GM10266 (cell line): Measurements from ENCODE around the gene CAND2.

Source experiments
- DNase-seq: peaks from one replicate; pipeline ENCODE4 v3.0.0; 2012; ENCODE audit errors: extremely low spot score
- TF ChIP-seq, protein P1 (sequence below): IDR thresholded peaks from 2 replicates; pipeline ENCODE4 v1.5.1; 2012; ENCODE audit warnings: mild to moderate bottlenecking, low read depth; ENCODE audit not compliant: control insufficient read depth, insufficient read depth; ENCODE audit errors: missing control alignments

Gene CAND2

GRCh38 chr3:12759693-12760565 is 36.6 kb upstream of the CAND2 start:
- DNase-seq: no peak
- TF ChIP-seq, protein P1, sequence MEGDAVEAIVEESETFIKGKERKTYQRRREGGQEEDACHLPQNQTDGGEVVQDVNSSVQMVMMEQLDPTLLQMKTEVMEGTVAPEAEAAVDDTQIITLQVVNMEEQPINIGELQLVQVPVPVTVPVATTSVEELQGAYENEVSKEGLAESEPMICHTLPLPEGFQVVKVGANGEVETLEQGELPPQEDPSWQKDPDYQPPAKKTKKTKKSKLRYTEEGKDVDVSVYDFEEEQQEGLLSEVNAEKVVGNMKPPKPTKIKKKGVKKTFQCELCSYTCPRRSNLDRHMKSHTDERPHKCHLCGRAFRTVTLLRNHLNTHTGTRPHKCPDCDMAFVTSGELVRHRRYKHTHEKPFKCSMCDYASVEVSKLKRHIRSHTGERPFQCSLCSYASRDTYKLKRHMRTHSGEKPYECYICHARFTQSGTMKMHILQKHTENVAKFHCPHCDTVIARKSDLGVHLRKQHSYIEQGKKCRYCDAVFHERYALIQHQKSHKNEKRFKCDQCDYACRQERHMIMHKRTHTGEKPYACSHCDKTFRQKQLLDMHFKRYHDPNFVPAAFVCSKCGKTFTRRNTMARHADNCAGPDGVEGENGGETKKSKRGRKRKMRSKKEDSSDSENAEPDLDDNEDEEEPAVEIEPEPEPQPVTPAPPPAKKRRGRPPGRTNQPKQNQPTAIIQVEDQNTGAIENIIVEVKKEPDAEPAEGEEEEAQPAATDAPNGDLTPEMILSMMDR: no peak

- TF ChIP-seq, protein P1: no peak
- DNase-seq: no peak
Measured at GRCh38 chr3:12764171-12764776, 32.2 kb upstream of the CAND2 start.

DNA sequence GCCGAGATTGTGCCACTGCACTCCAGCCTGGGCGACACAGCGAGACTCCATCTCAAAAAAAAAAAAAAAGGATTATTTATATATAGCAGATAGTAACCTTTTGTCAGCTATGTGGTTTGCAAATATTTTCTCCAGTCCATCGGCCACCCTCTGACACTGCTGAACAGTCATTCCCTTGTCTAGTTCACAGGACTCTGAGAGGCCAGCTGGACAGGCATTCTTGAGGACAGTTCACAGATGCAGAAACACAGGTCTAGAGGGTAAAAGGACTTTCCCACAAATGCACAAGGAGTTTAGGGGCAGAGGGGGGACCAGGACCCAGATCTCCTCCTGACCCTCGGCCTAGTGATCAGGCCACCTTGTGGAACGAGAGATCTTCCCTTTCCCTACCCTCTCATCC is 29.9 kb upstream of the CAND2 start:
- TF ChIP-seq, protein P1: no peak
- no peak for DNase-seq

GRCh38 chr3:12768579-12769527 is 27.6 kb upstream of the CAND2 start:
- TF ChIP-seq, protein P1: no peak
- no peak for DNase-seq

DNA sequence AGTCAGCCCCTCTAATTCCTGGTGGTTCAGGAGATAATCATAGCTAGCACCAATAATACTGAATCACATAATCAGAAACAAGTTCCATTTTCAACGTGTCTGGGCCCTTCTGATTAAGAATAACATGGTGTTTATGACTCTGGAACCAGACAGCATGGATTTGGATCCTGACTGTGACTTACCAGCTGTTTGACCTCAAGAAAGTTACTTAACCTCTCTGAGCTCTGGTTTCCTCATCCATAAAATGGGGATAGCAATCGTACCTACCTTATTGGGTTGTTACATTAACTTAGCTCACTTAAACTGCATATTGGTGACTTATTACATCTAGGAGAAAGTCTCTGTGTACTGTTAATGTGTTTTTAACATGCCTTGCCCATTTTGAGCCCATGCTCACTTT is 26.7 kb upstream of the CAND2 start:
- DNase-seq: no peak
- TF ChIP-seq, protein P1: no peak

DNA sequence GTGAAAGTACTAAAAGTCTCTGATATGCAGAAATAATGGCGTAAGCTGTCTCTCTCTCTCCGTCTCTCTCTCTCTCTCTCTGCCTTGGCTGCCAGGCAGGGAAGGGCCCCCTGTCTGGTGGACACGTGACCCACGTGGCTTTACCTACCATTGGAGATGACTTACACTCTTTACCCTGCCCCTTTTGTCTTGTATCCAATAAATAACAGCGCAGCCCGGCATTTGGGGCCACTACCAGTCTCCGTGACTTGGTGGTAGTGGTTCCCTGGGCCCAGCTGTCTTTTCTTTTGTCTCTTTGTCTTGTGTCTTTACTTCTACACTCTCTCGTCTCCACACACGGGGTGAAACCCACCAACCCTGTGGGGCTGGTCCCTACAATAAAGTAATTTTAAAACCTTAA is 25.2 kb upstream of the CAND2 start:
- TF ChIP-seq, protein P1: no peak
- no peak for DNase-seq
